Neural crest cell (in vitro differentiated cells): ENCODE results near the gene CDCA7. TPM values are rescaled to one million over a fixed set of nuclear protein-coding genes. Genes with fewer than 3 reads are reported as not detected.

Experiments used
- DNase-seq: peaks from one replicate; pipeline ENCODE4 v3.0.0; 2021; ENCODE audit warnings: low read depth, mixed read lengths, low spot score
- H3K27ac Mint-ChIP-seq: one replicate; pipeline ENCODE4 v1.8.0; 2021; ENCODE audit warnings: mild to moderate bottlenecking, mixed read lengths; ENCODE audit not compliant: unreplicated experiment
- H3K27me3 Mint-ChIP-seq: 2 replicates; pipeline ENCODE4 v1.8.0; 2021; ENCODE audit warnings: low read depth, mild to moderate bottlenecking, mixed read lengths
- H3K36me3 Mint-ChIP-seq: 2 replicates; pipeline ENCODE4 v1.8.0; 2021; ENCODE audit warnings: low read depth, mild to moderate bottlenecking, mixed read lengths
- H3K4me1 Mint-ChIP-seq: 2 replicates; pipeline ENCODE4 v1.8.0; 2021; ENCODE audit warnings: mixed read lengths
- H3K4me3 Mint-ChIP-seq: one replicate; pipeline ENCODE4 v1.8.0; 2021; ENCODE audit warnings: mild to moderate bottlenecking, mixed read lengths
- H3K9me3 Mint-ChIP-seq: 2 replicates; pipeline ENCODE4 v1.8.0; 2021; ENCODE audit warnings: mixed read lengths
- total RNA-seq: library from RNA; stranded (reverse); gene quantifications from 2 replicates; pipeline ENCODE4 v1.2.1, GENCODE V29; 2021
- TF ChIP-seq, protein P1 (sequence below): fragments of 200-600 bp; sonication (generic); conservative IDR thresholded peaks from 2 replicates; pipeline ENCODE4 v1.5.0; 2021; ENCODE audit warnings: antibody characterized with exemption, mild to moderate bottlenecking

Gene CDCA7
- total RNA-seq, 1 donor from 2014 or later = 82.5 TPM

DNA sequence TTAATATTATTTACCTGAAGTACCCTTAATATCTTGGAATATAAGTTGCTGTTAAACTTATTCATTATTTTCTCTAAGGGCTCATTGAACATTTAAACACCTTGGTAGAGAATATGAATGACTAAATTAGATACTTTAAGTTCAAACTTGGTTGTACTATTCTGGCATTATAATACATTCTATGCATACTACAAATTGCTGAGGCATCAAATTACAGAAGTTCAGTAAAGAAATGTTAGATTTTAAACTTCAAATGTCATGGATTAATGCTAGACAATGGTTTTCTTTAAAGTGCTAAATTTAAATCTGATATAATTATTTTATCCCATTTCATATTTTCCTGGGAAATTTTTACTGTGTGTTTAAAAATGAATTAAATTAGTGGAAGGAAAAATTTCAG lies 63.1 kb downstream of the CDCA7 start:
- no peak overlapping the region for H3K27ac Mint-ChIP-seq
- TF ChIP-seq, protein P1, sequence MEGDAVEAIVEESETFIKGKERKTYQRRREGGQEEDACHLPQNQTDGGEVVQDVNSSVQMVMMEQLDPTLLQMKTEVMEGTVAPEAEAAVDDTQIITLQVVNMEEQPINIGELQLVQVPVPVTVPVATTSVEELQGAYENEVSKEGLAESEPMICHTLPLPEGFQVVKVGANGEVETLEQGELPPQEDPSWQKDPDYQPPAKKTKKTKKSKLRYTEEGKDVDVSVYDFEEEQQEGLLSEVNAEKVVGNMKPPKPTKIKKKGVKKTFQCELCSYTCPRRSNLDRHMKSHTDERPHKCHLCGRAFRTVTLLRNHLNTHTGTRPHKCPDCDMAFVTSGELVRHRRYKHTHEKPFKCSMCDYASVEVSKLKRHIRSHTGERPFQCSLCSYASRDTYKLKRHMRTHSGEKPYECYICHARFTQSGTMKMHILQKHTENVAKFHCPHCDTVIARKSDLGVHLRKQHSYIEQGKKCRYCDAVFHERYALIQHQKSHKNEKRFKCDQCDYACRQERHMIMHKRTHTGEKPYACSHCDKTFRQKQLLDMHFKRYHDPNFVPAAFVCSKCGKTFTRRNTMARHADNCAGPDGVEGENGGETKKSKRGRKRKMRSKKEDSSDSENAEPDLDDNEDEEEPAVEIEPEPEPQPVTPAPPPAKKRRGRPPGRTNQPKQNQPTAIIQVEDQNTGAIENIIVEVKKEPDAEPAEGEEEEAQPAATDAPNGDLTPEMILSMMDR = no peak
- no peak overlapping the region for H3K4me3 Mint-ChIP-seq
- DNase-seq = no peak
- H3K4me1 Mint-ChIP-seq = peaks cover 30% of the 10 kb centered on the region
- H3K9me3 Mint-ChIP-seq = peaks cover 2% of the 10 kb centered on the region
- no peaks in the 10 kb centered on the region for H3K36me3 Mint-ChIP-seq
- peaks cover 9% of the 10 kb centered on the region for H3K27me3 Mint-ChIP-seq
